Measurements from ENCODE around the gene IL17C. TPM values are rescaled to one million over a fixed set of nuclear protein-coding genes. Genes with fewer than 3 reads are reported as not detected.

IL17C gene
- total RNA-seq, 4 donors from 2014 or later: not detected

- no peak for TF ChIP-seq CTCF (IDR thresholded peaks at IDR 0.05; ENCODE audit: low read depth)
Observed at GRCh38 chr16:88610909-88611812, 27.2 kb upstream of the IL17C start.

- no peak for TF ChIP-seq CTCF (IDR thresholded peaks at IDR 0.05; ENCODE audit: low read depth)
Observed at GRCh38 chr16:88613293-88613692, 25.1 kb upstream of the IL17C start.

GRCh38 chr16:88613911-88614817, 24.2 kb upstream of the IL17C start:
- no peak for TF ChIP-seq CTCF (IDR thresholded peaks at IDR 0.05; ENCODE audit: low read depth)

GRCh38 chr16:88614818-88615580, 23.4 kb upstream of the IL17C start:
- TF ChIP-seq CTCF (IDR thresholded peaks at IDR 0.05; ENCODE audit: low read depth): no peak

- no peak for TF ChIP-seq CTCF (IDR thresholded peaks at IDR 0.05; ENCODE audit: low read depth)
Observed at GRCh38 chr16:88616320-88616719, 22.1 kb upstream of the IL17C start.

- no peak for TF ChIP-seq CTCF (IDR thresholded peaks at IDR 0.05; ENCODE audit: low read depth)
Observed at GRCh38 chr16:88616736-88617135, 21.6 kb upstream of the IL17C start.
